HepG2 (cell line): ENCODE results near the gene KRT13. TPM values are rescaled to one million over a fixed set of nuclear protein-coding genes. Genes with fewer than 3 reads are reported as not detected.

Experiments
- ATAC-seq: fragments of 200-7000 bp; cut with Tn5 transposase; 3 replicates; pipeline ENCODE4 v1.9.1; 2020; ENCODE audit warnings: mild to moderate bottlenecking, moderate library complexity
- BruUV-seq: library from RNA; stranded (reverse); fragments of 400-500 nt; replicated peaks from 2 replicates; lab custom pipeline; 2021; lab: Mats Ljungman, UMichigan
- CTCF ChIA-PET: fragments of 300-600 bp; formaldehyde crosslinking; extraction: SDS; loops from one replicate; lab custom pipeline; 2021; ENCODE audit warnings: low total read pairs, inconsistent platforms, low intra/inter-chr PET ratio; lab: Yijun Ruan, JAX
- POLR2A ChIA-PET: fragments of 350-600 bp; sonication (Branson Sonifier 250); formaldehyde crosslinking; loops from one replicate; lab custom pipeline; 2020; ENCODE audit warnings: antibody characterized with exemption, inconsistent platforms; lab: Yijun Ruan, JAX
- DNase-seq: peaks from one replicate; pipeline ENCODE4 v3.0.0-alpha.2; 2015; ENCODE audit warnings: low spot score
- FAIRE-seq: peaks from 3 replicates; lab custom pipeline; 2011; peaks lifted over from hg19 to GRCh38; lab: Jason Lieb, UNC
- H2AFZ ChIP-seq: one replicate; pipeline ENCODE4 v1.6.1; 2011; ENCODE audit warnings: low read length, inconsistent platforms
- H3K27ac ChIP-seq: fragments of 300-600 bp; 3 replicates; pipeline ENCODE4 v1.8.0; 2011; ENCODE audit warnings: mixed run types, mild to moderate bottlenecking, mixed read lengths, low read length, inconsistent platforms; ENCODE audit not compliant: insufficient read depth; ENCODE audit errors: extremely low read length
- H3K27me3 ChIP-seq, 2 experiments: fragments of 200-600 bp in 1 of 2; 2 replicates in 1 of 2; 3 replicates in 1 of 2; pipeline versions ENCODE4 v1.6.0 to v1.8.0; 2011; ENCODE audit warnings: low read length in 2 of 2, mild to moderate bottlenecking in 2 of 2, moderate library complexity in 2 of 2, inconsistent platforms in 1 of 2; ENCODE audit not compliant: insufficient read depth in 2 of 2, control insufficient read depth in 1 of 2
- H3K36me3 ChIP-seq, 2 experiments: fragments of 200-600 bp in 1 of 2; replicated peaks in 1 of 2; 2 replicates in 1 of 2; 3 replicates in 1 of 2; pipeline versions ENCODE4 v1.5.1 to v1.8.0; 2011; ENCODE audit warnings: low read length in 2 of 2, inconsistent platforms in 1 of 2; ENCODE audit not compliant: insufficient read depth in 2 of 2, control insufficient read depth in 1 of 2
- H3K4me1 ChIP-seq: 2 replicates; pipeline ENCODE4 v1.5.1; 2012; ENCODE audit warnings: low read length, inconsistent platforms; ENCODE audit not compliant: insufficient read depth
- H3K4me2 ChIP-seq: 2 replicates; pipeline ENCODE4 v1.6.0; 2011; ENCODE audit warnings: low read depth, low read length, inconsistent platforms
- H3K4me3 ChIP-seq, 3 experiments: fragments of 200-600 bp in 1 of 3; sonication (generic), shearing (Covaris generic) in 1 of 3; replicated peaks in 1 of 3; 2 replicates each; pipeline ENCODE4 v1.5.1; 2011 to 2016; ENCODE audit warnings: low read length in 3 of 3, inconsistent platforms in 2 of 3, low read depth in 2 of 3, mild to moderate bottlenecking in 2 of 3, control low read depth in 1 of 3, mixed read lengths in 1 of 3; ENCODE audit not compliant: insufficient read depth in 1 of 3
- H3K79me2 ChIP-seq: one replicate; pipeline ENCODE4 v1.6.1; 2011; ENCODE audit warnings: low read length, inconsistent platforms; ENCODE audit not compliant: insufficient read depth
- H3K9ac ChIP-seq: 2 replicates; pipeline ENCODE4 v1.6.0; 2011; ENCODE audit warnings: mild to moderate bottlenecking, low read depth, low read length, inconsistent platforms; ENCODE audit not compliant: insufficient read depth
- H3K9me3 ChIP-seq: 2 replicates; pipeline ENCODE4 v1.5.1; 2012; ENCODE audit warnings: mild to moderate bottlenecking, low read length
- H4K20me1 ChIP-seq: 2 replicates; pipeline ENCODE4 v1.6.0; 2011; ENCODE audit warnings: inconsistent platforms, mild to moderate bottlenecking, low read length, moderate library complexity; ENCODE audit not compliant: insufficient read depth
- AKNA ChIP-seq: sonication (generic); formaldehyde crosslinking; IDR thresholded peaks from 2 replicates; pipeline ENCODE4 v1.4.0; 2020; ENCODE audit warnings: missing genetic modification reagents, borderline replicate concordance
- HIVEP1 ChIP-seq: sonication (generic); formaldehyde crosslinking; IDR thresholded peaks from 2 replicates; pipeline ENCODE4 v1.4.0; 2020; ENCODE audit warnings: mild to moderate bottlenecking, missing genetic modification reagents
- HMGA1 ChIP-seq: sonication (generic); formaldehyde crosslinking; conservative IDR thresholded peaks from 2 replicates; pipeline ENCODE4 v1.4.0; 2020; ENCODE audit warnings: missing genetic modification reagents
- IKZF4 ChIP-seq: sonication (generic); formaldehyde crosslinking; IDR thresholded peaks from 2 replicates; pipeline ENCODE4 v1.5.1; 2020; ENCODE audit warnings: borderline replicate concordance, mild to moderate bottlenecking, low read depth, missing genetic modification reagents; ENCODE audit errors: not compliant biosample characterization
- MEF2D ChIP-seq: sonication (generic); formaldehyde crosslinking; IDR thresholded peaks from 2 replicates; pipeline ENCODE4 v1.5.1; 2020; ENCODE audit warnings: mild to moderate bottlenecking, missing genetic modification reagents
- PRDM4 ChIP-seq: sonication (generic); formaldehyde crosslinking; IDR thresholded peaks from 2 replicates; pipeline ENCODE4 v1.9.0; 2021; ENCODE audit warnings: missing genetic modification reagents, borderline replicate concordance
- SNRNP70 ChIP-seq: fragments of 200-400 bp; formaldehyde crosslinking; IDR thresholded peaks from 2 replicates; pipeline ENCODE4 v1.6.1; 2017; ENCODE audit warnings: mild to moderate bottlenecking, low read depth, low read length, moderate library complexity
- YEATS2 ChIP-seq: sonication (generic); formaldehyde crosslinking; IDR thresholded peaks from 2 replicates; pipeline ENCODE4 v1.4.0; 2020; ENCODE audit warnings: missing genetic modification reagents, borderline replicate concordance
- ZFP82 ChIP-seq: sonication (generic); formaldehyde crosslinking; IDR thresholded peaks from 2 replicates; pipeline ENCODE4 v1.5.1; 2020; ENCODE audit warnings: mild to moderate bottlenecking, missing genetic modification reagents, borderline replicate concordance
- ZNF282 ChIP-seq: fragments of 450-650 bp; IDR thresholded peaks from 2 replicates; pipeline ENCODE4 v1.6.1; 2018; ENCODE audit not compliant: partially characterized antibody
- ZNF672 ChIP-seq: sonication (generic); formaldehyde crosslinking; IDR thresholded peaks from 2 replicates; pipeline ENCODE4 v1.8.1; 2022; ENCODE audit warnings: missing genetic modification reagents
- ZNF746 ChIP-seq: sonication (generic); formaldehyde crosslinking; IDR thresholded peaks from 2 replicates; pipeline ENCODE4 v1.8.0; 2022; ENCODE audit warnings: mild to moderate bottlenecking, missing genetic modification reagents
- WGBS: methylation state at CpG from one replicate; pipeline ENCODE4 v1.1.6; 2017; ENCODE audit warnings: low lambda C conversion rate; 5-methylcytosine and 5-hydroxymethylcytosine counted together
- in situ Hi-C: cut with HindIII; loops from 2 replicates; pipeline ENCODE4 v1.10.0; 2017; ENCODE audit warnings: low pct_unique_long_range_greater_than_20kb; ENCODE audit not compliant: extremely low pct_ligation_motif_present
- intact Hi-C: fragments of 100-400 bp; cut with micrococcal nuclease; formaldehyde crosslinking; loops from one replicate; pipeline ENCODE4 v1.10.0; 2022; ENCODE audit not compliant: unreplicated experiment
- polyA plus RNA-seq, 8 experiments: library from polyadenylated mRNA; depleted of rRNA in 3 of 8; stranded (reverse) in 7 of 8; unstranded in 1 of 8; fragments of >200 nt; fragmentation: Illumina TruSeq in 4 of 8; extraction: Trizol in 4 of 8; gene quantifications; 2 replicates each; pipeline versions ENCODE4 v1.2.1 to v1.2.3, GENCODE V29; 2011 to 2016; ENCODE audit warnings: low read depth in 4 of 8, missing spikeins in 1 of 8, mixed read lengths in 1 of 8; ENCODE audit not compliant: insufficient read depth in 1 of 8
- total RNA-seq, 5 experiments: library from RNA; depleted of rRNA; stranded (reverse); fragments of >200 nt; fragmentation: Illumina TruSeq; extraction: Trizol; gene quantifications; 2 replicates each; pipeline ENCODE4 v1.2.3, GENCODE V29; 2016; ENCODE audit warnings: low read depth in 1 of 5
- TF ChIP-seq, protein P1 (sequence below): sonication (generic); formaldehyde crosslinking; IDR thresholded peaks from 2 replicates; pipeline ENCODE4 v1.4.0; 2020; ENCODE audit warnings: missing genetic modification reagents

Gene KRT13
- total and polyA plus RNA-seq, 2 of the 13 experiments (the other 11 are each of a cell fraction or from before 2014, with no cell fraction given): not detected

GRCh38 chr17:41512546-41513167, 7.2 kb upstream of the KRT13 start (continued):
- TF ChIP-seq YEATS2 (CRISPR knock-in tag): no peak

GRCh38 chr17:41511716-41512115, 6.3 kb upstream of the KRT13 start:
- Histone ChIP-seq H3K4me3 (no peak overlapping the region), H3K79me2 (no peaks in the 10 kb centered on the region), H3K4me2 (no peak overlapping the region), H3K36me3 (no peaks in the 10 kb centered on the region), H3K27me3 (peaks cover 7 to 51% of the 10 kb centered on the region in 2 experiments), H3K27ac (no peak overlapping the region), H3K4me1 (peaks cover 4% of the 10 kb centered on the region), H2AFZ (no peak overlapping the region), H3K9ac (no peak overlapping the region), H3K9me3 (no peaks in the 10 kb centered on the region), H4K20me1 (no peaks in the 10 kb centered on the region)
- no TSS peak for BruUV-seq
- intact Hi-C loops (no loop called here), in situ Hi-C loops (no loop called here)
- ATAC-seq (no peak), DNase-seq (no peak), FAIRE-seq (no peak)
- ChIA-PET POLR2A (no interaction called here), CTCF (no interaction called here)
- 37% methylated on average over 10 of the region's 10 CpGs for WGBS
- TF ChIP-seq ZNF282: no peak
- TF ChIP-seq ZFP82: no peak
- no peak for TF ChIP-seq MEF2D (CRISPR knock-in tag)
- no peak for TF ChIP-seq HMGA1 (CRISPR knock-in tag)
- TF ChIP-seq IKZF4 (CRISPR knock-in tag): no peak
- TF ChIP-seq SNRNP70: no peak
- TF ChIP-seq HIVEP1 (CRISPR knock-in tag): no peak
- TF ChIP-seq, protein P1, sequence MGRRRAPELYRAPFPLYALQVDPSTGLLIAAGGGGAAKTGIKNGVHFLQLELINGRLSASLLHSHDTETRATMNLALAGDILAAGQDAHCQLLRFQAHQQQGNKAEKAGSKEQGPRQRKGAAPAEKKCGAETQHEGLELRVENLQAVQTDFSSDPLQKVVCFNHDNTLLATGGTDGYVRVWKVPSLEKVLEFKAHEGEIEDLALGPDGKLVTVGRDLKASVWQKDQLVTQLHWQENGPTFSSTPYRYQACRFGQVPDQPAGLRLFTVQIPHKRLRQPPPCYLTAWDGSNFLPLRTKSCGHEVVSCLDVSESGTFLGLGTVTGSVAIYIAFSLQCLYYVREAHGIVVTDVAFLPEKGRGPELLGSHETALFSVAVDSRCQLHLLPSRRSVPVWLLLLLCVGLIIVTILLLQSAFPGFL: no peak
- no peak for TF ChIP-seq PRDM4 (CRISPR knock-in tag)
- no peak for TF ChIP-seq AKNA (CRISPR knock-in tag)
- no peak for TF ChIP-seq ZNF672 (CRISPR knock-in tag)
- no peak for TF ChIP-seq ZNF746 (CRISPR knock-in tag)
